SK-N-MC (cell line): Measurements from ENCODE around the gene AFAP1L2.

Source experiments
- DNase-seq: peaks from one replicate; pipeline ENCODE4 v3.0.0-alpha.2; 2011; ENCODE audit warnings: low read depth, low spot score
- H3K27ac ChIP-seq: fragments of 200-600 bp; sonication (generic); 2 replicates; pipeline ENCODE4 v1.5.1; 2016; ENCODE audit warnings: mixed run types
- H3K36me3 ChIP-seq: fragments of 200-600 bp; sonication (generic); 2 replicates; pipeline ENCODE4 v1.6.1; 2017; ENCODE audit warnings: antibody characterized with exemption, low read length, mixed read lengths; ENCODE audit not compliant: insufficient read depth
- H3K4me3 ChIP-seq: fragments of 200-600 bp; sonication (generic); 2 replicates; pipeline ENCODE4 v1.5.1; 2016
- H3K9ac ChIP-seq: fragments of 200-600 bp; sonication (generic); 2 replicates; pipeline ENCODE4 v1.8.0; 2017; ENCODE audit warnings: mixed run types, mixed read lengths; ENCODE audit not compliant: insufficient read length
- H3K9me3 ChIP-seq: fragments of 200-600 bp; sonication (generic); 2 replicates; pipeline ENCODE4 v1.6.1; 2017; ENCODE audit warnings: low read depth, mild to moderate bottlenecking, antibody characterized with exemption, low read length, moderate library complexity, mixed read lengths
- EZH2 ChIP-seq: fragments of 200-600 bp; sonication (generic); IDR thresholded peaks from one replicate; pipeline ENCODE4 v1.6.1; 2017; ENCODE audit warnings: antibody characterized with exemption
- FOXP2 ChIP-seq: optimal IDR thresholded peaks from 2 replicates; pipeline ENCODE3; 2011; ENCODE audit warnings: mild to moderate bottlenecking, moderate library complexity; ENCODE audit not compliant: insufficient read depth; ENCODE audit errors: extremely low read length, control extremely low read depth
- POLR2AphosphoS5 ChIP-seq: IDR thresholded peaks from 2 replicates; pipeline ENCODE4 v1.6.1; 2012; ENCODE audit warnings: mild to moderate bottlenecking, low read depth, low read length, borderline replicate concordance

The AFAP1L2 gene

GRCh38 chr10:114320249-114321116 lies 83.8 kb downstream of the AFAP1L2 start:
- Histone ChIP-seq H3K27ac (no peak overlapping the region), H3K9me3 (no peaks in the 10 kb centered on the region)

GRCh38 chr10:114319406-114320248 lies 84.7 kb downstream of the AFAP1L2 start:
- TF ChIP-seq FOXP2 (no peak), EZH2 (no peak), POLR2AphosphoS5 (no peak)

More at GRCh38 chr10:114320249-114321116, 83.8 kb downstream of the AFAP1L2 start:
- no peak for TF ChIP-seq POLR2AphosphoS5
- TF ChIP-seq EZH2, result no peak
- TF ChIP-seq FOXP2, result no peak
- Histone ChIP-seq H3K9ac (no peak overlapping the region), H3K36me3 (no peaks in the 10 kb centered on the region), H3K4me3 (no peak overlapping the region)
- no peak for DNase-seq

DNA sequence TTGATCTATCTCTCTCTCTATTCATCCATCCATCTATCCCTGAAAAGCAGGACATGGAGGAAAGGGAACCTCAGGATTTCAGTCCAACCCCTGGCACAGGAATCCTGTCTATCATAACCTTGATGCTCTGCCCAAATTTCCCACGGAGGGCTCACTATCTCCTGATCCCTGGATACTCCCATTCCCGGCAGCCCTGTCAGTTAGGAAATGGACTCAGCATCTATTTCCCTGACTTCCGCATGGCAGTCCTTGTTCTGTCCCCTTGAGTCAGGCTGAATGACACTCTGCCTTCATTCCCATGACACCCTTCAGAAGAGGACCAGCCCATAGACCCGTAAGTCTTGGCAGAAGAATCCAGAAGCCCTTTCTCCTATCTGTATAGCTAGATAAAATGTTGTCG lies 87.6 kb downstream of the AFAP1L2 start:
- H3K27ac ChIP-seq, result no peak overlapping the region
- no peak for DNase-seq
- no peaks in the 10 kb centered on the region for H3K9me3 ChIP-seq
- H3K9ac ChIP-seq, result no peak overlapping the region
- TF ChIP-seq FOXP2 (no peak), POLR2AphosphoS5 (no peak), EZH2 (no peak)
- H3K4me3 ChIP-seq, result no peak overlapping the region
- H3K36me3 ChIP-seq, result no peaks in the 10 kb centered on the region

More at GRCh38 chr10:114319406-114320248, 84.7 kb downstream of the AFAP1L2 start:
- H3K4me3 ChIP-seq, result no peak overlapping the region
- H3K36me3 ChIP-seq, result no peaks in the 10 kb centered on the region
- no peak overlapping the region for H3K27ac ChIP-seq
- H3K9me3 ChIP-seq, result no peaks in the 10 kb centered on the region
- no peak overlapping the region for H3K9ac ChIP-seq
- DNase-seq, result no peak

GRCh38 chr10:114315566-114316420 lies 88.5 kb downstream of the AFAP1L2 start:
- no peak for DNase-seq
- Histone ChIP-seq H3K9me3 (no peaks in the 10 kb centered on the region), H3K4me3 (no peak overlapping the region), H3K9ac (no peak overlapping the region), H3K27ac (no peak overlapping the region), H3K36me3 (no peaks in the 10 kb centered on the region)
- TF ChIP-seq FOXP2, result no peak
- TF ChIP-seq EZH2, result no peak
- no peak for TF ChIP-seq POLR2AphosphoS5

GRCh38 chr10:114313866-114314265 lies 90.4 kb downstream of the AFAP1L2 start:
- Histone ChIP-seq H3K9ac (no peak overlapping the region), H3K27ac (no peak overlapping the region), H3K9me3 (no peaks in the 10 kb centered on the region), H3K36me3 (no peaks in the 10 kb centered on the region), H3K4me3 (no peak overlapping the region)
- TF ChIP-seq POLR2AphosphoS5 (no peak), EZH2 (no peak), FOXP2 (no peak)
- no peak for DNase-seq

DNA sequence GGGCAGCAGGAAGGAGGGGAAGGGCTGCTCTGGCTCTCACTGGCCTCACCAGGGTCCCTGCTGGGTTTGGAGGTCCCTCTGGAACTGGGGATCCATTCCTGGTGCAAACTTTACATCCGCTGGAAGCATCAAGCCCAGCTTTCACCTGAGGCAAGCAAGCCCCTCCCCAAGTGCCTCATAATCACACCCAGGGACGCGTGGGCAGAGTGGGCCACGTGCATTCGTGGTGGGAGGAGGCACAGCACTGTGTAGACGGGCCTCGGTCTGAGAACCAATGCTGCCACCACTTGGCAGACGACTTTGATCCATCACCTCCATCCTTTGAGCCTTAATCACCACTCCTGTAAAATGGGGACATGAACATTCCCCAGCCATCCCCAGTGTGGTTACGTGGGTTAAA lies 91.2 kb downstream of the AFAP1L2 start:
- no peak overlapping the region for H3K27ac ChIP-seq
- H3K9ac ChIP-seq, result no peak overlapping the region
- no peaks in the 10 kb centered on the region for H3K9me3 ChIP-seq
- H3K4me3 ChIP-seq, result no peak overlapping the region
- no peak for TF ChIP-seq POLR2AphosphoS5
- TF ChIP-seq FOXP2, result no peak
- TF ChIP-seq EZH2, result no peak
- no peaks in the 10 kb centered on the region for H3K36me3 ChIP-seq
- no peak for DNase-seq

- no peak for DNase-seq
- TF ChIP-seq POLR2AphosphoS5 (no peak), EZH2 (no peak), FOXP2 (no peak)
- Histone ChIP-seq H3K4me3 (no peak overlapping the region), H3K9me3 (no peaks in the 10 kb centered on the region), H3K27ac (no peak overlapping the region), H3K36me3 (no peaks in the 10 kb centered on the region), H3K9ac (no peak overlapping the region)
Observed at GRCh38 chr10:114311496-114312209, 92.6 kb downstream of the AFAP1L2 start.
